ENCODE results near the gene YWHAE.

The YWHAE gene

DNA sequence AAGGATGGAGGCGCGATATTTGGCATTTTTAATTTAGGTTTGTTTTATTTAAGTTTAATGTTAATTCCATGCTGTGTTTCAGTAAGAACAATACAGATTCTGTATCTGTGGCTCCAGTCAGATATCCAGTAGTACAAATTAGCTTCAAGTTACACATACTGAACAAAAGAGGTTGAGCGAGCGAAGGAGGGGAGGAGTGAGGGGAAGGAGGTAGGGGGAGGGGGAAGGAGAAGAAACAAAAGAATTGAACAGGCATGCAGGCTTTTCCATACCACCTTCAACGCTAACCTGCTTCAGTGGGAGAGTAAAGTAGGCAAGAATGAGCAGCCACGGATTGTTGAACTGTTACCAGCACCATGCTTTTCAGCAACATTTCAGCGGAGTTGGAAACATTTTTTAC is 55.5 kb downstream of the YWHAE start:
- Histone ChIP-seq H3K4me3 (no peak overlapping the region), H3K27ac (no peak overlapping the region)
- no peak for DNase-seq (ENCODE audit: low spot score)
- TF ChIP-seq, protein P1, sequence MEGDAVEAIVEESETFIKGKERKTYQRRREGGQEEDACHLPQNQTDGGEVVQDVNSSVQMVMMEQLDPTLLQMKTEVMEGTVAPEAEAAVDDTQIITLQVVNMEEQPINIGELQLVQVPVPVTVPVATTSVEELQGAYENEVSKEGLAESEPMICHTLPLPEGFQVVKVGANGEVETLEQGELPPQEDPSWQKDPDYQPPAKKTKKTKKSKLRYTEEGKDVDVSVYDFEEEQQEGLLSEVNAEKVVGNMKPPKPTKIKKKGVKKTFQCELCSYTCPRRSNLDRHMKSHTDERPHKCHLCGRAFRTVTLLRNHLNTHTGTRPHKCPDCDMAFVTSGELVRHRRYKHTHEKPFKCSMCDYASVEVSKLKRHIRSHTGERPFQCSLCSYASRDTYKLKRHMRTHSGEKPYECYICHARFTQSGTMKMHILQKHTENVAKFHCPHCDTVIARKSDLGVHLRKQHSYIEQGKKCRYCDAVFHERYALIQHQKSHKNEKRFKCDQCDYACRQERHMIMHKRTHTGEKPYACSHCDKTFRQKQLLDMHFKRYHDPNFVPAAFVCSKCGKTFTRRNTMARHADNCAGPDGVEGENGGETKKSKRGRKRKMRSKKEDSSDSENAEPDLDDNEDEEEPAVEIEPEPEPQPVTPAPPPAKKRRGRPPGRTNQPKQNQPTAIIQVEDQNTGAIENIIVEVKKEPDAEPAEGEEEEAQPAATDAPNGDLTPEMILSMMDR (IDR thresholded peaks at IDR 0.05) = no peak

GRCh38 chr17:1343554-1343953 is 56.5 kb downstream of the YWHAE start:
- H3K4me3 ChIP-seq = no peak overlapping the region
- TF ChIP-seq, protein P1 (IDR thresholded peaks at IDR 0.05) = no peak
- no peak overlapping the region for H3K27ac ChIP-seq

GRCh38 chr17:1340371-1340770 is 59.7 kb downstream of the YWHAE start:
- TF ChIP-seq, protein P1 (IDR thresholded peaks at IDR 0.05) = no peak
- DNase-seq (ENCODE audit: low spot score) = no peak
- H3K4me3 ChIP-seq = no peak overlapping the region
- no peak overlapping the region for H3K27ac ChIP-seq

More at GRCh38 chr17:1343554-1343953, 56.5 kb downstream of the YWHAE start:
- no peak for DNase-seq (ENCODE audit: low spot score)

GRCh38 chr17:1331708-1332107 is 68.3 kb downstream of the YWHAE start:
- DNase-seq (ENCODE audit: low spot score) = no peak
- TF ChIP-seq, protein P1 (IDR thresholded peaks at IDR 0.05) = no peak
- Histone ChIP-seq H3K27ac (no peak overlapping the region), H3K4me3 (no peak overlapping the region)

- DNase-seq (ENCODE audit: low spot score) = no peak
- no peak overlapping the region for H3K4me3 ChIP-seq
- TF ChIP-seq, protein P1 (IDR thresholded peaks at IDR 0.05) = no peak
- no peak overlapping the region for H3K27ac ChIP-seq
These were observed 70.2 kb downstream of the YWHAE start for GRCh38 chr17:1329745-1330343.

- Histone ChIP-seq H3K4me3 (no peak overlapping the region), H3K27ac (no peak overlapping the region)
- TF ChIP-seq, protein P1 (IDR thresholded peaks at IDR 0.05) = no peak
- DNase-seq (ENCODE audit: low spot score) = no peak
These were observed 71.6 kb downstream of the YWHAE start for GRCh38 chr17:1328437-1328836.

DNA sequence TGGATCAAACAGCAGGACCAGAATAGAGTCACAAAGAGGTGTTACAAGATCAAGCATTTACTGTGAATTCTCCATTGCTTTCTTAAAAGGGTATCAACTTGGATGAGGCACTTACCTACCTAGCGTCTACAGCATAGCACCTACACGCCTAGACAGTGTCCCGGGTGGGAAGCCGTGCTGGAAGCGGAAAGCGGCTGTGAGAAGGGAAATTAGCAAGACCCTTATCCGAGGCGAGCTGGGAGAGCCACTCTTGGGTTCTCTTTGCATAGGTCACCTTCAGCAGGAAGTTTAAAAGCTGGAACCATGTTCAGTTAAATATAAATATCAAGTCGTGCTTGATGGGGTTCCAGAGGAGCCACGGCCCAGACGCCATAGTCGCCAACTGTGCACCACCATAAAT is 74.3 kb downstream of the YWHAE start:
- no peak for DNase-seq (ENCODE audit: low spot score)
- Histone ChIP-seq H3K27ac (no peak overlapping the region), H3K4me3 (no peak overlapping the region)
- TF ChIP-seq, protein P1 (IDR thresholded peaks at IDR 0.05) = no peak
